DOHH2 (cell line): ENCODE data around the gene GDF2.

Source experiments
- CTCF ChIP-seq: fragments of 200-600 bp; sonication (generic); IDR thresholded peaks from one replicate; pipeline ENCODE4 v1.5.1; 2014; ENCODE audit warnings: antibody characterized with exemption, mild to moderate bottlenecking, low read depth, low read length; ENCODE audit not compliant: poor library complexity, severe bottlenecking
- EZH2phosphoT487 ChIP-seq: fragments of 200-600 bp; sonication (generic); IDR thresholded peaks from 2 replicates; pipeline ENCODE4 v1.6.1; 2017; ENCODE audit warnings: borderline replicate concordance, mild to moderate bottlenecking, antibody characterized with exemption, low read length, moderate library complexity, mixed read lengths

DNA sequence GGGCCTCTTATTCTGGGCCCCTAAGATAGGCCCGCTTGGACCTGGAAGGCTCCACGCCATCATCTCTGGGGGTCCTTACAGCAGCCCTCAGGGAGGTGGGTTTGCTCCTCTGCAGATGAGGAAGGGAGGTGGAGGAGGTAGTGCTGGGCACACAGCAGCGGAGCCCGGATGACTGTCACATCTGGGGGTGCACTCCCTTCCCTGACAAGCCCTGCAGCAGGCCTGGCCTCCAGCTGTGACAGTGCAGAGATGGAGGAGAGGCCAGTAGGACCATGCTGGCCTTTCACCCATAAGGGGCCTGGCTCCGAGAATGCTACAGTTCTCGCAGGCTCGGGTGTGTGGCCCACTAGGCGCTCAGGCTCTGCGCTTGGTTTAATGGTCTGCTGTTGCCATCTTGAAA, 9.2 kb downstream of the GDF2 start:
- no peak for TF ChIP-seq CTCF
- TF ChIP-seq EZH2phosphoT487: no peak
